HepG2 (cell line): ENCODE results near the gene AKR1C4. TPM values are rescaled to one million over a fixed set of nuclear protein-coding genes. Genes with fewer than 3 reads are reported as not detected.

Experiments
- ATF3 ChIP-seq: sonication (generic); formaldehyde crosslinking; IDR thresholded peaks from 2 replicates; pipeline ENCODE4 v1.4.0; 2020; ENCODE audit warnings: missing genetic modification reagents
- CBX5 ChIP-seq: sonication (generic); formaldehyde crosslinking; IDR thresholded peaks from 2 replicates; pipeline ENCODE4 v1.4.0; 2020; ENCODE audit warnings: missing genetic modification reagents, borderline replicate concordance
- CHD2 ChIP-seq: IDR thresholded peaks from 2 replicates; pipeline ENCODE4 v1.6.1; 2011; ENCODE audit warnings: low read depth, low read length, improper control_type of control experiment
- ELF1 ChIP-seq: sonication (generic); formaldehyde crosslinking; IDR thresholded peaks from 2 replicates; pipeline ENCODE4 v1.4.0; 2020; ENCODE audit warnings: missing genetic modification reagents
- KDM6A ChIP-seq: IDR thresholded peaks from 2 replicates; pipeline ENCODE4 v1.6.1; 2016; ENCODE audit warnings: low read depth
- MAFF ChIP-seq: IDR thresholded peaks from 2 replicates; pipeline ENCODE4 v1.6.1; 2011; ENCODE audit warnings: low read depth, low read length, improper control_type of control experiment
- MED1 ChIP-seq: sonication (generic); formaldehyde crosslinking; IDR thresholded peaks from 2 replicates; pipeline ENCODE4 v1.4.0; 2020; ENCODE audit warnings: missing genetic modification reagents
- PRPF4 ChIP-seq: fragments of 200-400 bp; formaldehyde crosslinking; IDR thresholded peaks from 2 replicates; pipeline ENCODE4 v1.6.1; 2016; ENCODE audit warnings: low read length, low read depth; ENCODE audit not compliant: poor library complexity, severe bottlenecking
- SMAD3 ChIP-seq: sonication (generic); formaldehyde crosslinking; IDR thresholded peaks from 2 replicates; pipeline ENCODE4 v1.4.0; 2020; ENCODE audit warnings: missing genetic modification reagents
- ZNF230 ChIP-seq: sonication (generic); formaldehyde crosslinking; IDR thresholded peaks from 2 replicates; pipeline ENCODE4 v1.4.0; 2020; ENCODE audit warnings: mild to moderate bottlenecking, missing genetic modification reagents
- ZNF574 ChIP-seq: sonication (generic); formaldehyde crosslinking; IDR thresholded peaks from 2 replicates; pipeline ENCODE4 v1.4.0; 2020; ENCODE audit warnings: missing genetic modification reagents
- ZNF879 ChIP-seq: sonication (generic); formaldehyde crosslinking; IDR thresholded peaks from 2 replicates; pipeline ENCODE4 v1.8.1; 2023; ENCODE audit warnings: missing genetic modification reagents
- ZSCAN25 ChIP-seq: sonication (generic); formaldehyde crosslinking; IDR thresholded peaks from 2 replicates; pipeline ENCODE4 v1.8.0; 2022; ENCODE audit warnings: mild to moderate bottlenecking, missing genetic modification reagents
- polyA plus RNA-seq, 8 experiments: library from polyadenylated mRNA; depleted of rRNA in 3 of 8; stranded (reverse) in 7 of 8; unstranded in 1 of 8; fragments of >200 nt; fragmentation: Illumina TruSeq in 4 of 8; extraction: Trizol in 4 of 8; gene quantifications; 2 replicates each; pipeline versions ENCODE4 v1.2.1 to v1.2.3, GENCODE V29; 2011 to 2016; ENCODE audit warnings: low read depth in 4 of 8, missing spikeins in 1 of 8, mixed read lengths in 1 of 8; ENCODE audit not compliant: insufficient read depth in 1 of 8
- total RNA-seq, 5 experiments: library from RNA; depleted of rRNA; stranded (reverse); fragments of >200 nt; fragmentation: Illumina TruSeq; extraction: Trizol; gene quantifications; 2 replicates each; pipeline ENCODE4 v1.2.3, GENCODE V29; 2016; ENCODE audit warnings: low read depth in 1 of 5
- TF ChIP-seq, protein P1 (sequence below): sonication (generic); formaldehyde crosslinking; IDR thresholded peaks from 2 replicates; pipeline ENCODE4 v1.4.0; 2020; ENCODE audit warnings: mild to moderate bottlenecking, missing genetic modification reagents

Gene AKR1C4
- total and polyA plus RNA-seq, 2 of the 13 experiments (the other 11 are each of a cell fraction or from before 2014, with no cell fraction given) = 0.18 to 1.3 TPM

GRCh38 chr10:5234106-5234860 is 37.6 kb downstream of the AKR1C4 start (continued):
- TF ChIP-seq ZNF230 (CRISPR knock-in tag) (0 out of 2 replicates have a peak, but pooled peaks have one; percentile 23), PRPF4 (no peak), MED1 (peak; percentile 89), SMAD3 (CRISPR knock-in tag) (peak; percentile 78), MAFF (peak; percentile 26; the same call in 1 of the 2 replicates), CHD2 (no peak), ATF3 (CRISPR knock-in tag) (peak; percentile 58), ZSCAN25 (no peak), ELF1 (peak; percentile 71), ZNF879 (CRISPR knock-in tag) (no peak), ZNF574 (peak; percentile 63; the same call in 1 of the 2 replicates), CBX5 (CRISPR knock-in tag) (peak; percentile 97), KDM6A (CRISPR knock-in tag) (0 out of 2 replicates have a peak, but pooled peaks have one; percentile 31)
- TF ChIP-seq, protein P1, sequence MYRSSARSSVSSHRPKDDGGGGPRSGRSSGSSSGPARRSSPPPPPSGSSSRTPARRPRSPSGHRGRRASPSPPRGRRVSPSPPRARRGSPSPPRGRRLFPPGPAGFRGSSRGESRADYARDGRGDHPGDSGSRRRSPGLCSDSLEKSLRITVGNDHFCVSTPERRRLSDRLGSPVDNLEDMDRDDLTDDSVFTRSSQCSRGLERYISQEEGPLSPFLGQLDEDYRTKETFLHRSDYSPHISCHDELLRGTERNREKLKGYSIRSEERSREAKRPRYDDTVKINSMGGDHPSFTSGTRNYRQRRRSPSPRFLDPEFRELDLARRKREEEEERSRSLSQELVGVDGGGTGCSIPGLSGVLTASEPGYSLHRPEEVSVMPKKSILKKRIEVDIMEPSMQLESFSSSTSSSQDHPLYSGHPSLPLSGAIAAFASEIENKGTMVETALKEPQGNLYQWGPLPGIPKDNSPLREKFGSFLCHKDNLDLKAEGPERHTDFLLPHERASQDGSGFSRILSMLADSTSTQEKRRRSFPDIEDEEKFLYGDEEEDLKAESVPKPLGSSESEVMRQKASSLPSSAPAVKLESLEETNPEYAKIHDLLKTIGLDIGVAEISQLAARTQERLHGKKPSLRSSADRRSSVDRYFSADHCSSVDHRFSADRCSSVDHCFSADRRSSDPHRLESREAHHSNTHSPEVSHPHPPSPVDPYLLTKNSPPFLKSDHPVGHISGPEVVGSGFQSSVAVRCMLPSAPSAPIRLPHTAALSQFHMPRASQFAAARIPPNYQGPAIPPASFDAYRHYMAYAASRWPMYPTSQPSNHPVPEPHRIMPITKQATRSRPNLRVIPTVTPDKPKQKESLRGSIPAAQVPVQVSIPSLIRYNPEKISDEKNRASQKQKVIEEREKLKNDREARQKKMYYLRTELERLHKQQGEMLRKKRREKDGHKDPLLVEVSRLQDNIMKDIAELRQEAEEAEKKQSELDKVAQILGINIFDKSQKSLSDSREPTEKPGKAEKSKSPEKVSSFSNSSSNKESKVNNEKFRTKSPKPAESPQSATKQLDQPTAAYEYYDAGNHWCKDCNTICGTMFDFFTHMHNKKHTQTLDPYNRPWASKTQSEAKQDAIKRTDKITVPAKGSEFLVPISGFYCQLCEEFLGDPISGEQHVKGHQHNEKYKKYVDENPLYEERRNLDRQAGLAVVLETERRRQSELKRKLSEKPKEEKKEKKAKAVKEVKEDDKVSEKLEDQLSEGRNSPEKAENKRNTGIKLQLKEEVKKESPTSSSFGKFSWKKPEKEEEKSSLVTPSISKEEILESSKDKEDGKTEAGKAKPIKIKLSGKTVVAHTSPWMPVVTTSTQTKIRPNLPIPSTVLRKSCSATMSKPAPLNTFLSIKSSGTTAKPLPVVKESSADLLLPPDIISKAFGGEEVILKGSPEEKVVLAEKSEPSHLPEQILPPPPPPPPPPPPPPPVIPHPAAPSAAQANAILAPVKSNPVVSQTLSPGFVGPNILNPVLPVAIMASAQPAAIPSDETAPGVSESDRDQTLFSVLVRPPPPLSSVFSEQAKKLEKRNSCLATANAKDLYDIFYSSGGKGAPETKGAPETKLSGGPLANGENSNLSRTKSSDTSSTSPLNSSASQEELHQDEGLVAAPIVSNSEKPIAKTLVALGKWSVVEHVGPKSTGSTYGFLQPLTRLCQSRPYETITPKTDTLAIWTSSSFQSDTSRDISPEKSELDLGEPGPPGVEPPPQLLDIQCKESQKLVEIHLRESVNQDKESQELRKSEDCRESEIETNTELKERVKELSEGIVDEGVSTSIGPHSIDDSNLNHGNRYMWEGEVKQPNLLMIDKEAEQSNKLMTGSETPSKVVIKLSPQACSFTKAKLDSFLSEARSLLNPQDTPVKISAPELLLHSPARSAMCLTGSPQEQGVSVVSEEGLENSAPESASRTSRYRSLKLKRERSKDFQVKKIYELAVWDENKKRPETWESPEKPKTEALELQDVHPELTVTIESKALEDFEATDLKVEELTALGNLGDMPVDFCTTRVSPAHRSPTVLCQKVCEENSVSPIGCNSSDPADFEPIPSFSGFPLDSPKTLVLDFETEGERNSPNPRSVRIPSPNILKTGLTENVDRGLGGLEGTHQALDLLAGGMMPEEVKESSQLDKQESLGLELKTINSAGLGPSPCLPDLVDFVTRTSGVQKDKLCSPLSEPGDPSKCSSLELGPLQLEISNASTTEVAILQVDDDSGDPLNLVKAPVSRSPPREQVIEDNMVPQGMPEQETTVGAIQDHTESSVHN = no peak
